Coronary artery (tissue), 2 donors: Measurements from ENCODE around the gene TEX52.

Experiments used
- DNase-seq: peaks from one replicate; pipeline ENCODE4 v3.0.0-alpha.2; 2017; ENCODE audit warnings: low spot score
- H3K27ac ChIP-seq, 2 donors: fragments of 200-600 bp; sonication (generic); one replicate each; pipeline ENCODE4 v1.5.1; 2016 to 2019
- H3K4me3 ChIP-seq: fragments of 200-600 bp; sonication (generic); 2 replicates; pipeline ENCODE4 v1.5.1; 2016; ENCODE audit warnings: mild to moderate bottlenecking, moderate library complexity
- CTCF ChIP-seq: fragments of 200-600 bp; sonication (generic); IDR thresholded peaks from one replicate; pipeline ENCODE4 v1.5.1; 2019; ENCODE audit warnings: antibody characterized with exemption

The TEX52 gene

GRCh38 chr12:2820432-2820831 is 36.4 kb downstream of the TEX52 start:
- Histone ChIP-seq H3K4me3 (no peak overlapping the region), H3K27ac (no peak overlapping the region)
- no peak for DNase-seq
- TF ChIP-seq CTCF, result no peak

DNA sequence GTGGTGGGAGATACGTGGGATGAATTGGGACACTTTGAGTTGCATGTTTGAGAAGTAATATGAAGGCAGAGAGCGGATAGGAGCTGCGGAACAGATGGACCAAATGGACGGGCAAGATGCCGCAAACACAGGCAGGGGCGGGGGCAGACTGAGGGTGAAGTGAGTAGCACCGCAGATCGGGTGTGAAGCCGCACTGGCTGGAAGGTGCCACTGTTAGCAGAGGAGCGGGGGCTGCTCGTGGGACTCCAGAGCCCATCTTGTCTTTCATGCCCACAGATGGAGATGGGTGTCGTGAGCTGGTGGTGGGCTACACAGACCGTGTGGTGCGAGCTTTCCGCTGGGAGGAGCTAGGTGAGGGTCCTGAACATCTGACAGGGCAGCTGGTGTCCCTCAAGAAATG is 37.0 kb downstream of the TEX52 start:
- DNase-seq, result no peak
- Histone ChIP-seq H3K4me3 (no peak overlapping the region), H3K27ac (no peak overlapping the region)
- TF ChIP-seq CTCF, result no peak

GRCh38 chr12:2813214-2814185 is 43.3 kb downstream of the TEX52 start:
- TF ChIP-seq CTCF, result peak; percentile 26
- DNase-seq, result no peak
- peak overlapping the region; percentile 98 for H3K4me3 ChIP-seq
- H3K27ac ChIP-seq, result peak overlapping the region; percentile 85 to 99

DNA sequence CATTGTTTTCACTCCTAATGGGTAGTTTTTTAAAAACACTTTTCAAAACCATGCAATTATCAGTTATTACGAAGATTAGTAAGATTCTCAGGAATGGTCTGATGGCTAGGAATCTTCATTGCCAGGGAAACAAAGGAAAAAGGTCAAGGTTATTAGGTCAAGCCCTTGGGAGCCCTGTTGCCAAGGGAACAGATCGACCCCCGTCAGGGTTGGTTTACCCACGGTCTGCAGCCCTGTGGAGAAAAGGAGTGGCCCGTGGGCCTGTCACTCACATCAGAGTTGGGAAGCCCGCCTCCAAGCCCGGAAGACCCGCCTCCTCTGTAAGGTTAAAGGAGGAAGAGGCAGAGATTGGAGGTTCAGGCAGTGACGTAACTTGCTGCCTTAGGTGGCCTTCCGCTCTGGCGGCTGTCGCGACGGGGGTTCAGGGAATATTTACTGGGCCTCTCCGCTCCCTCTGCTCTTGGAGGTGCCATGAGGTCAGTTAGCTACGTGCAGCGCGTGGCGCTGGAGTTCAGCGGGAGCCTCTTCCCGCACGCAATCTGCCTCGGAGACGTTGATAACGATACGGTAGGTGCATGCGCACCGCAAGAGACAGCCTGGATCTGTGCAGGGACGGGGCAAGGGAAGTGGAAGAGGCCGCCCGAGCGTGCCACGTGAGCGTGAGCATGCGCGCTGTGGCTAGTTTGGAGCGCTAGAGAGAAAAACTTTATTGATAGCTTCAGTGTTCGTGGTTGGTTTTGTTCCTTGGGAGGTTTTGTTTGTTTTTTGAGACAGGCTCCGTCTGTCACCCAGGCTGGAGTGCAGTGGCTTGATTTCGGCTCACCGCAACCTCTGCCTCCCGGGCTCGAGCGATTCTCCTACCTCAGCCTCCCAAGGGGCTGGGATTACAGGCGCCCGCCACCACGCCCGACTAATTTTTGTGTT is 44.3 kb downstream of the TEX52 start, which contains the start of gene ITFG2:
ITFG2 (plus strand) TSS at position 379 of the 924 bp plus-strand sequence; CDS start at position 472, 93 bp downstream.
- no peak for TF ChIP-seq CTCF
- peak; percentile 98 for DNase-seq
- H3K4me3 ChIP-seq, result peak within 1 kb of the TSS; percentile 98
- peak within 1 kb of the TSS; percentile 85 to 99 for H3K27ac ChIP-seq

- no peak overlapping the region for H3K27ac ChIP-seq
- DNase-seq, result no peak
- peak overlapping the region; percentile 98 for H3K4me3 ChIP-seq
- no peak for TF ChIP-seq CTCF
These were observed 45.0 kb downstream of the TEX52 start for GRCh38 chr12:2811801-2812200.

- Histone ChIP-seq H3K4me3 (no peak overlapping the region), H3K27ac (no peak overlapping the region)
- no peak for TF ChIP-seq CTCF
- no peak for DNase-seq
These were observed 50.1 kb downstream of the TEX52 start for GRCh38 chr12:2806700-2807099.
